ENCODE results near the gene IFT43.
A peak's percentile ranks its signal among the peaks of the same experiment; 100 is the strongest.

The IFT43 gene

GRCh38 chr14:76073717-76074116 lies 88.2 kb downstream of the IFT43 start:
- no peak for TF ChIP-seq CTCF (IDR thresholded peaks at IDR 0.05)
- no peaks in the 10 kb centered on the region for H3K9me3 Mint-ChIP-seq
- H3K4me3 Mint-ChIP-seq: no peak overlapping the region
- H3K27me3 Mint-ChIP-seq (ENCODE audit: low read depth, poor library complexity): peaks cover 3% of the 10 kb centered on the region
- H3K27ac Mint-ChIP-seq: peak overlapping the region; percentile 68
- no peak for DNase-seq
- no peaks in the 10 kb centered on the region for H3K4me1 Mint-ChIP-seq
- peaks cover 41% of the 10 kb centered on the region for H3K36me3 Mint-ChIP-seq (ENCODE audit: low read depth)

DNA sequence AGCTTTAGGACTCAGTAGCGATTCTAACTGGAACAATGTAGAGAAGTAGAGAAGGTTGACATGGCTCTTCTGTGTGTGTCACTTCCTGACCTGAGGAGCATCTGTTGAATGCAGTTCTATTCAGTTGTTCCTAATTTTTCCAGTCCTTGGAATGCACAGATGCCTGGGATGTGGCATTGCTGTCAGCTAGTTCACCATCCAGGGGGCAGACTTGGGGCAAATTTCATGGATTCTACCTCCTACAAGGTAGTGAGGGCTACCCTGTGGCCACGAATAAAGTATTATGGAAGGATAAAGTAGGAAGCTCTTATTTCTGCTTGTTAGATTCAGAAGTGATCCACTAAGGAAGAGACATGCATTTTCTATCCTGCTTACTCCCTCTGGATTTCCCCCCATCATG lies 91.8 kb downstream of the IFT43 start:
- H3K4me3 Mint-ChIP-seq: no peak overlapping the region
- no peaks in the 10 kb centered on the region for H3K9me3 Mint-ChIP-seq
- H3K27ac Mint-ChIP-seq: no peak overlapping the region
- H3K4me1 Mint-ChIP-seq: no peaks in the 10 kb centered on the region
- peaks cover 3% of the 10 kb centered on the region for H3K27me3 Mint-ChIP-seq (ENCODE audit: low read depth, poor library complexity)
- no peak for TF ChIP-seq CTCF (IDR thresholded peaks at IDR 0.05)
- no peak for DNase-seq
- H3K36me3 Mint-ChIP-seq (ENCODE audit: low read depth): peaks cover 16% of the 10 kb centered on the region

- no peaks in the 10 kb centered on the region for H3K4me1 Mint-ChIP-seq
- no peak for DNase-seq
- H3K4me3 Mint-ChIP-seq: no peak overlapping the region
- no peak overlapping the region for H3K27ac Mint-ChIP-seq
- TF ChIP-seq CTCF (IDR thresholded peaks at IDR 0.05): no peak
- H3K9me3 Mint-ChIP-seq: no peaks in the 10 kb centered on the region
- peaks cover 3% of the 10 kb centered on the region for H3K27me3 Mint-ChIP-seq (ENCODE audit: low read depth, poor library complexity)
- H3K36me3 Mint-ChIP-seq (ENCODE audit: low read depth): peaks cover 24% of the 10 kb centered on the region
These were observed 92.9 kb downstream of the IFT43 start for GRCh38 chr14:76078501-76078900.

DNA sequence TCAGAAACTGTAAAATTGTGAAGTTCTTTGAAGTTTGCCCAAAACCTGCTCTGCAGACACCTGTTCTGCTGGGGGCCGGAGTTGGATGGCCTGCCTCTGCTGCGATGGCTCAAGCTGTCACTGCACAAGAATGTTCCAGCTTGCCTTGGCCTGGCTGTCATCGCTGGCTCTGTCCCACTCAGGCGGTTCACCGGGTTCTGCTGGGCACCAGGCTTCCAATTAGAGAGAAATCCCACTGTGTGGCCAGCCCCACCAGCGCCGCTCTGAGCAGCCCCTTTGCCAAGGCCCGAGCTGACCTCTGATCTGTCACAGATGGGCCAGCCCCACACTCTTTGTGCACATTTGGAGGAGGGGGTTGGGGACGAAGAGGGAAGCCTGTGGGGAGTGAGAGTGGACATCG lies 94.5 kb downstream of the IFT43 start:
- Mint-ChIP-seq H3K4me1 (peaks cover 15% of the 10 kb centered on the region), H3K9me3 (no peaks in the 10 kb centered on the region)
- no peak for TF ChIP-seq CTCF (IDR thresholded peaks at IDR 0.05)

GRCh38 chr14:76080471-76080870 lies 94.9 kb downstream of the IFT43 start:
- Mint-ChIP-seq H3K36me3 (ENCODE audit: low read depth) (peaks cover 21% of the 10 kb centered on the region), H3K4me1 (peaks cover 15% of the 10 kb centered on the region), H3K27me3 (ENCODE audit: low read depth, poor library complexity) (peaks cover 3% of the 10 kb centered on the region), H3K27ac (no peak overlapping the region), H3K4me3 (no peak overlapping the region), H3K9me3 (no peaks in the 10 kb centered on the region)
- no peak for DNase-seq
- no peak for TF ChIP-seq CTCF (IDR thresholded peaks at IDR 0.05)

More for the DNA sequence above, 94.5 kb downstream of the IFT43 start:
- Mint-ChIP-seq H3K27ac (no peak overlapping the region), H3K27me3 (ENCODE audit: low read depth, poor library complexity) (peaks cover 3% of the 10 kb centered on the region), H3K4me3 (no peak overlapping the region), H3K36me3 (ENCODE audit: low read depth) (peaks cover 24% of the 10 kb centered on the region)
- DNase-seq: no peak

- no peak for DNase-seq
- H3K27ac Mint-ChIP-seq: no peak overlapping the region
- H3K4me1 Mint-ChIP-seq: peaks cover 15% of the 10 kb centered on the region
- H3K27me3 Mint-ChIP-seq (ENCODE audit: low read depth, poor library complexity): peaks cover 3% of the 10 kb centered on the region
- no peak overlapping the region for H3K4me3 Mint-ChIP-seq
- TF ChIP-seq CTCF (IDR thresholded peaks at IDR 0.05): no peak
- H3K9me3 Mint-ChIP-seq: no peaks in the 10 kb centered on the region
- peaks cover 21% of the 10 kb centered on the region for H3K36me3 Mint-ChIP-seq (ENCODE audit: low read depth)
These were observed 96.1 kb downstream of the IFT43 start for GRCh38 chr14:76081642-76082041.
